PC-3 (cell line): ENCODE measurements around the gene MTX2. TPM values are rescaled to one million over a fixed set of nuclear protein-coding genes. Genes with fewer than 3 reads are reported as not detected.
"Not testable (repeated sequence)": the region's sequence is repeated elsewhere in the genome, so short reads cannot be mapped to it uniquely, and the experiment has no call there.

Source experiments
- ATAC-seq: fragments of 200-7000 bp; cut with Tn5 transposase; 2 replicates; pipeline ENCODE4 v1.9.1; 2020; ENCODE audit warnings: mild to moderate bottlenecking, moderate library complexity
- BruUV-seq: library from RNA; stranded (reverse); fragments of 400-500 nt; replicated peaks from 2 replicates; lab custom pipeline; 2021; lab: Mats Ljungman, UMichigan
- CTCF ChIA-PET: fragments of 300-600 bp; sonication (Branson Sonifier 250); formaldehyde crosslinking; loops from one replicate; lab custom pipeline; 2022; ENCODE audit warnings: antibody characterized with exemption; lab: Charles Lee
- POLR2A ChIA-PET: fragments of 300-600 bp; sonication (Branson Sonifier 250); formaldehyde crosslinking; loops from one replicate; lab custom pipeline; 2022; ENCODE audit warnings: antibody characterized with exemption; ENCODE audit not compliant: unreplicated experiment; lab: Charles Lee
- DNase-seq: peaks from one replicate; pipeline ENCODE4 v3.0.0-alpha.2; 2015
- H2AFZ ChIP-seq: fragments of 300-600 bp; sonication (generic); 2 replicates; pipeline ENCODE4 v1.6.0; 2016; ENCODE audit warnings: antibody characterized with exemption, low read length
- H3F3A ChIP-seq: fragments of 300-600 bp; sonication (generic); one replicate; pipeline ENCODE4 v1.6.0; 2017; ENCODE audit warnings: antibody characterized with exemption, low read length, control low read depth, mild to moderate bottlenecking; ENCODE audit not compliant: unreplicated experiment
- H3K27ac ChIP-seq: fragments of 300-600 bp; sonication (generic); 2 replicates; pipeline ENCODE4 v1.5.1; 2016; ENCODE audit warnings: mild to moderate bottlenecking, low read length
- H3K27me3 ChIP-seq: fragments of 300-600 bp; sonication (generic); 2 replicates; pipeline ENCODE4 v1.6.1; 2016; ENCODE audit warnings: low read length, mixed read lengths
- H3K36me3 ChIP-seq: fragments of 300-600 bp; sonication (generic); 2 replicates; pipeline ENCODE4 v1.6.1; 2016; ENCODE audit warnings: low read depth, mixed run types, low read length, mixed read lengths
- H3K4me1 ChIP-seq: fragments of 300-600 bp; sonication (generic); 2 replicates; pipeline ENCODE4 v1.5.1; 2016; ENCODE audit warnings: low read length; ENCODE audit not compliant: insufficient read depth
- H3K4me2 ChIP-seq: fragments of 300-600 bp; sonication (generic); 2 replicates; pipeline ENCODE4 v1.6.0; 2016; ENCODE audit warnings: low read length
- H3K4me3 ChIP-seq: fragments of 300-600 bp; sonication (generic); 2 replicates; pipeline ENCODE4 v1.5.1; 2016; ENCODE audit warnings: mild to moderate bottlenecking, low read length, mixed read lengths
- H3K79me2 ChIP-seq: fragments of 300-600 bp; sonication (generic); 2 replicates; pipeline ENCODE4 v1.6.1; 2017; ENCODE audit warnings: low read length, mixed read lengths
- H3K9ac ChIP-seq: fragments of 300-600 bp; sonication (generic); 2 replicates; pipeline ENCODE4 v1.6.0; 2016; ENCODE audit warnings: mild to moderate bottlenecking, low read length
- H3K9me2 ChIP-seq: fragments of 300-600 bp; sonication (generic); replicated peaks from 2 replicates; pipeline ENCODE4 v1.6.1; 2016; ENCODE audit warnings: mixed run types, low read length, mixed read lengths
- H3K9me3 ChIP-seq: fragments of 300-600 bp; sonication (generic); 2 replicates; pipeline ENCODE4 v1.6.1; 2016; ENCODE audit warnings: low read length, mixed read lengths
- H4K20me1 ChIP-seq: fragments of 300-600 bp; sonication (generic); 2 replicates; pipeline ENCODE4 v1.6.1; 2016; ENCODE audit warnings: low read length, mixed read lengths
- EZH2 ChIP-seq: fragments of 300-600 bp; sonication (generic); IDR thresholded peaks from one replicate; pipeline ENCODE4 v1.6.1; 2017; ENCODE audit warnings: antibody characterized with exemption, mild to moderate bottlenecking, low read length; ENCODE audit not compliant: unreplicated experiment
- EZH2phosphoT487 ChIP-seq: fragments of 300-600 bp; sonication (generic); IDR thresholded peaks from 2 replicates; pipeline ENCODE4 v1.6.1; 2018; ENCODE audit warnings: mild to moderate bottlenecking, antibody characterized with exemption, low read length, borderline replicate concordance
- intact Hi-C: fragments of 100-400 bp; cut with micrococcal nuclease; formaldehyde crosslinking; loops from 2 replicates; pipeline ENCODE4 v1.9.0; 2023
- total RNA-seq: library from RNA; depleted of rRNA; stranded (reverse); fragments of >200 nt; gene quantifications from 2 replicates; pipeline ENCODE4 v1.2.3, GENCODE V29; 2014
- TF ChIP-seq, protein P1 (sequence below): fragments of 300-600 bp; sonication (generic); conservative IDR thresholded peaks from 2 replicates; pipeline ENCODE4 v1.5.1; 2017; ENCODE audit warnings: antibody characterized with exemption, low read depth, mild to moderate bottlenecking, low read length

The MTX2 gene
- total RNA-seq, 1 experiment from 2014 or later = 54.5 TPM

DNA sequence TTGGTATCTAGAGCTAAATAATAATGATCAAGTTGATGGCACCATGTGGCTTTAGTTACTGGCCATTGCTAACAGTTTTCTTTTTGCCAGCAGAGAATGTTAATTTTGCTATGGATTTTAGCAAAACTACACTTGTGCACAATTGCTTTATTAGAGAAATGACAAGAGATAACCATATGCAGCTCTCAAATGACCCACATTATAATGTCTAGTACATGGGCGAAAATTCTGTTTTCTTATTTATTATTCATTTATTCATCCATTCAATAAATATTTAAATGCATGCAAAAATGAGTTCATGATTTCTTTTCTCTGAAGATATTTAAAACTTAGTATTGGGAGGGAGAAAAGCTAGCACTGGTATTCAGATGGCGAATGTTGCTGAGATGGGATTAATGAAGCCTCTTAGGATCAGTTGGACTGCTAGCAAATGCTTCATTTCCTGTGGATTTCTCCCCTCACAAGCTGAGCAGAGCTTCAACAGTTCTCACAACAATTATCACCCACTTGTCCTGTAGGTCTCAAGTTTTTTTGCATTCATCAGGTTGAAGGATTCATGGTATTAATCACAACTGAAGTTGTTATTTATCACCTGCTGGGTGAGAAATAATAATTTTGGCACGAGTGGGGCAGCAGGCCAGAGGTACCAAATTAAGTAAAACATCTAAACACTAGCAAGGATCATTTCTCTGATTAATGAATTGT, 95.2 kb downstream of the MTX2 start:
- TF ChIP-seq, protein P1, sequence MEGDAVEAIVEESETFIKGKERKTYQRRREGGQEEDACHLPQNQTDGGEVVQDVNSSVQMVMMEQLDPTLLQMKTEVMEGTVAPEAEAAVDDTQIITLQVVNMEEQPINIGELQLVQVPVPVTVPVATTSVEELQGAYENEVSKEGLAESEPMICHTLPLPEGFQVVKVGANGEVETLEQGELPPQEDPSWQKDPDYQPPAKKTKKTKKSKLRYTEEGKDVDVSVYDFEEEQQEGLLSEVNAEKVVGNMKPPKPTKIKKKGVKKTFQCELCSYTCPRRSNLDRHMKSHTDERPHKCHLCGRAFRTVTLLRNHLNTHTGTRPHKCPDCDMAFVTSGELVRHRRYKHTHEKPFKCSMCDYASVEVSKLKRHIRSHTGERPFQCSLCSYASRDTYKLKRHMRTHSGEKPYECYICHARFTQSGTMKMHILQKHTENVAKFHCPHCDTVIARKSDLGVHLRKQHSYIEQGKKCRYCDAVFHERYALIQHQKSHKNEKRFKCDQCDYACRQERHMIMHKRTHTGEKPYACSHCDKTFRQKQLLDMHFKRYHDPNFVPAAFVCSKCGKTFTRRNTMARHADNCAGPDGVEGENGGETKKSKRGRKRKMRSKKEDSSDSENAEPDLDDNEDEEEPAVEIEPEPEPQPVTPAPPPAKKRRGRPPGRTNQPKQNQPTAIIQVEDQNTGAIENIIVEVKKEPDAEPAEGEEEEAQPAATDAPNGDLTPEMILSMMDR = no peak
- TF ChIP-seq EZH2 = no peak
- TF ChIP-seq EZH2phosphoT487 = no peak
- Histone ChIP-seq H3K9ac (no peak overlapping the region), H3F3A (no peaks in the 10 kb centered on the region), H4K20me1 (no peaks in the 10 kb centered on the region), H3K4me1 (no peaks in the 10 kb centered on the region), H3K4me3 (no peak overlapping the region), H3K27me3 (no peaks in the 10 kb centered on the region), H3K36me3 (no peaks in the 10 kb centered on the region), H2AFZ (no peak overlapping the region), H3K9me3 (no peaks in the 10 kb centered on the region), H3K9me2 (no peaks in the 10 kb centered on the region), H3K27ac (no peak overlapping the region), H3K79me2 (no peaks in the 10 kb centered on the region), H3K4me2 (no peak overlapping the region)
- no peak for ATAC-seq
- no TSS peak for BruUV-seq
- ChIA-PET CTCF (no interaction called here), POLR2A (no interaction called here)
- intact Hi-C loops = no loop called here
- DNase-seq = no peak

DNA sequence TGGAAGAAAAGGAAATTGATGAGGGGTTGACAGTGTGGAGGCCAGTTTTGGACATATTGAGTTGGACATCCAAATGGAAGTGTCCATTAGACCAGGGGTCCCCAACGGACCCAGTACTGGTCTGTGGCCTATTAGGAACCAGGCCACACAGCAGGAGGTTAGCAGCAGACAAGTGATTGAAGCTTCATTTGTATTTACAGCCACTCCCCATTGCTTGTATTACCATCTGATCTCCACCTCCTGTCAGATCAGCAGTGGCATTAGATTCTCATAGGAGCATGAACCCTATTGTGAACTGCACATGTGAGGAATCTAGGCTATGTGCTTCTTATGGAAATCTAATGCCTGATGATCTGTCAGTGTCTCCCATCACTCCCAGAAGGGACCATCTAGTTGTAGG, 99.1 kb downstream of the MTX2 start:
- CTCF ChIA-PET = no interaction called here
- Histone ChIP-seq H3K79me2 (no peaks in the 10 kb centered on the region), H3K4me3 (no peak overlapping the region), H3F3A (no peaks in the 10 kb centered on the region), H3K36me3 (no peaks in the 10 kb centered on the region), H2AFZ (no peak overlapping the region), H3K9me3 (no peaks in the 10 kb centered on the region), H4K20me1 (no peaks in the 10 kb centered on the region), H3K27ac (no peak overlapping the region), H3K4me2 (no peak overlapping the region), H3K27me3 (no peaks in the 10 kb centered on the region), H3K9ac (no peak overlapping the region), H3K9me2 (no peaks in the 10 kb centered on the region), H3K4me1 (no peaks in the 10 kb centered on the region)
- ATAC-seq = no peak
- intact Hi-C loops = no loop called here
- no TSS peak for BruUV-seq
- no peak for TF ChIP-seq EZH2phosphoT487
- TF ChIP-seq, protein P1 = no peak
- TF ChIP-seq EZH2 = no peak
- POLR2A ChIA-PET = no interaction called here
- DNase-seq = no peak

GRCh38 chr2:176370467-176371171, 101.4 kb downstream of the MTX2 start:
- Histone ChIP-seq H3K9me2 (no peaks in the 10 kb centered on the region), H3K9me3 (no peaks in the 10 kb centered on the region), H3K27me3 (no peaks in the 10 kb centered on the region), H3K4me3 (no peak overlapping the region), H3F3A (no peaks in the 10 kb centered on the region), H3K4me1 (no peaks in the 10 kb centered on the region), H3K27ac (no peak overlapping the region), H3K4me2 (no peak overlapping the region), H3K36me3 (no peaks in the 10 kb centered on the region), H3K79me2 (no peaks in the 10 kb centered on the region), H4K20me1 (no peaks in the 10 kb centered on the region), H3K9ac (no peak overlapping the region), H2AFZ (no peak overlapping the region)
- BruUV-seq = no TSS peak
- intact Hi-C loops = no loop called here
- ATAC-seq (no peak), DNase-seq (no peak)
- TF ChIP-seq EZH2 = no peak
- TF ChIP-seq, protein P1 = no peak
- no peak for TF ChIP-seq EZH2phosphoT487
- CTCF ChIA-PET = no interaction called here
- POLR2A ChIA-PET = no interaction called here

DNA sequence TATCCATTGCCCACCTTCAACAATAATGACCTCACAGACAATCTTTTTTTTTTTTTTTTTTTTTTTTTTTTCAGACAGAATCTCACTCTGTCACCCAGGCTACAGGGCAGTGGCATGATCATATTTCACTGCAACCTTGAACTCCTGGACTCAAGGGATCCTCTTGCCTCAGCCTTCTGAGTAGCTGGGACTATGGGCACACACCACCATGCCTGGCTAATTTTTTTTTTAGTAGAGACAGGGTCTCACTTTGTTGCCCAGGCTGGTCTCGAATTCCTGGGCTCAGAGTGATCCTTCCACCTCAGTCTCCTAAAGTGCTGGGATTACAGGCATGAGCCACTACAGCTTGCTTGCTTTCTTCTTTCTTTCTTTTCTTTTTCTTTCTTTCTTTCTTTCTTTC, 103.9 kb downstream of the MTX2 start:
- ATAC-seq, DNase-seq, BruUV-seq, H3K36me3 ChIP-seq, H2AFZ ChIP-seq, CTCF ChIA-PET, H3K9me2 ChIP-seq, H3K27ac ChIP-seq, H3K79me2 ChIP-seq, intact Hi-C loops, H4K20me1 ChIP-seq, H3K4me2 ChIP-seq, H3F3A ChIP-seq, H3K4me1 ChIP-seq, H3K9ac ChIP-seq, H3K9me3 ChIP-seq, H3K27me3 ChIP-seq, H3K4me3 ChIP-seq: not testable (repeated sequence)
- POLR2A ChIA-PET = interaction anchor here (0.6 kb wide), 1 partner anchor 401 kb away, joined by 3 read pairs; no protein-coding TSS in a partner anchor
